IMR-90 (cell line): Measurements from ENCODE around the gene TRMT13. TPM values are rescaled to one million over a fixed set of nuclear protein-coding genes. Genes with fewer than 3 reads are reported as not detected.

Source experiments
- ATAC-seq: fragments of 200-7000 bp; cut with Tn5 transposase; 2 replicates; pipeline ENCODE4 v1.9.1; 2020; ENCODE audit warnings: low read depth, mild to moderate bottlenecking, moderate library complexity
- BruUV-seq: library from RNA; stranded (reverse); fragments of 400-500 nt; replicated peaks from 2 replicates; lab custom pipeline; 2021; lab: Mats Ljungman, UMichigan
- CTCF ChIA-PET: fragments of 300-600 bp; formaldehyde crosslinking; extraction: SDS; loops from one replicate; lab custom pipeline; 2021; ENCODE audit warnings: antibody characterized with exemption; lab: Yijun Ruan, JAX
- POLR2A ChIA-PET: fragments of 300-600 bp; sonication (Branson Sonifier 250); formaldehyde crosslinking; loops from one replicate; lab custom pipeline; 2022; ENCODE audit warnings: antibody characterized with exemption; ENCODE audit not compliant: unreplicated experiment; lab: Charles Lee
- DNase-seq: peaks from one replicate; pipeline ENCODE4 v3.0.0; 2013
- H2AFZ ChIP-seq: replicated peaks from 2 replicates; pipeline ENCODE3; 2013; ENCODE audit warnings: low read length, mild to moderate bottlenecking; ENCODE audit not compliant: poor library complexity
- H2AK5ac ChIP-seq: 2 replicates; pipeline ENCODE4 v1.6.1; 2013; ENCODE audit warnings: low read depth, low read length, inconsistent platforms
- H2AK9ac ChIP-seq: replicated peaks from 2 replicates; pipeline ENCODE3; 2013; ENCODE audit warnings: mild to moderate bottlenecking, low read depth, low read length, moderate library complexity; ENCODE audit not compliant: poor library complexity
- H2BK120ac ChIP-seq: 2 replicates; pipeline ENCODE4 v1.6.1; 2013; ENCODE audit warnings: low read depth, low read length, inconsistent platforms
- H2BK15ac ChIP-seq: 3 replicates; pipeline ENCODE4 v1.6.1; 2013; ENCODE audit warnings: low read depth, low read length, inconsistent platforms
- H2BK20ac ChIP-seq: 2 replicates; pipeline ENCODE4 v1.6.1; 2013; ENCODE audit warnings: low read depth, mild to moderate bottlenecking, inconsistent platforms, low read length, moderate library complexity
- H2BK5ac ChIP-seq: 2 replicates; pipeline ENCODE4 v1.6.1; 2013; ENCODE audit warnings: mild to moderate bottlenecking, low read depth, low read length, inconsistent platforms; ENCODE audit not compliant: poor library complexity, severe bottlenecking
- H3K14ac ChIP-seq: replicated peaks from 2 replicates; pipeline ENCODE4 v1.6.1; 2013; ENCODE audit warnings: low read depth, low read length, inconsistent platforms
- H3K18ac ChIP-seq: 2 replicates; pipeline ENCODE4 v1.6.1; 2013; ENCODE audit warnings: low read depth, low read length, control low read depth
- H3K23ac ChIP-seq: 2 replicates; pipeline ENCODE4 v1.6.1; 2013; ENCODE audit warnings: low read depth, low read length, inconsistent platforms
- H3K27ac ChIP-seq: 2 replicates; pipeline ENCODE4 v1.5.1; 2013; ENCODE audit warnings: mild to moderate bottlenecking, control low read depth, low read length; ENCODE audit not compliant: insufficient read depth
- H3K27me3 ChIP-seq: 2 replicates; pipeline ENCODE4 v1.6.1; 2013; ENCODE audit warnings: low read length; ENCODE audit not compliant: control insufficient read depth, insufficient read depth
- H3K36me3 ChIP-seq: 2 replicates; pipeline ENCODE4 v1.6.1; 2013; ENCODE audit warnings: low read length, mixed read lengths; ENCODE audit not compliant: control insufficient read depth, insufficient read depth
- H3K4ac ChIP-seq: 2 replicates; pipeline ENCODE4 v1.6.1; 2013; ENCODE audit warnings: low read depth, low read length, inconsistent platforms
- H3K4me1 ChIP-seq: 2 replicates; pipeline ENCODE4 v1.6.1; 2013; ENCODE audit warnings: low read length, mixed read lengths; ENCODE audit not compliant: control insufficient read depth, insufficient read depth
- H3K4me2 ChIP-seq: 2 replicates; pipeline ENCODE4 v1.6.1; 2013; ENCODE audit warnings: low read depth, mild to moderate bottlenecking, control low read depth, low read length, moderate library complexity
- H3K4me3 ChIP-seq: 2 replicates; pipeline ENCODE4 v1.5.1; 2013; ENCODE audit warnings: low read depth, mild to moderate bottlenecking, control low read depth, low read length, moderate library complexity; ENCODE audit not compliant: insufficient read depth
- H3K56ac ChIP-seq: 2 replicates; pipeline ENCODE4 v1.6.1; 2013; ENCODE audit warnings: low read length, inconsistent platforms; ENCODE audit not compliant: insufficient read depth; ENCODE audit errors: extremely low read depth
- H3K79me1 ChIP-seq, 2 experiments: 2 replicates each; pipeline ENCODE4 v1.6.1; 2013; ENCODE audit warnings: low read length in 2 of 2, inconsistent platforms in 1 of 2, low read depth in 1 of 2
- H3K9ac ChIP-seq: 2 replicates; pipeline ENCODE4 v1.6.1; 2013; ENCODE audit warnings: low read depth, low read length, control low read depth
- H3K9me1 ChIP-seq: 2 replicates; pipeline ENCODE4 v1.6.1; 2013; ENCODE audit warnings: low read length, inconsistent platforms; ENCODE audit not compliant: insufficient read depth
- H3K9me3 ChIP-seq: 2 replicates; pipeline ENCODE4 v1.6.1; 2013; ENCODE audit warnings: low read length; ENCODE audit not compliant: control insufficient read depth, insufficient read depth
- H4K20me1 ChIP-seq: 2 replicates; pipeline ENCODE4 v1.6.1; 2013; ENCODE audit warnings: low read length, inconsistent platforms; ENCODE audit not compliant: insufficient read depth
- H4K5ac ChIP-seq: 2 replicates; pipeline ENCODE4 v1.6.1; 2013; ENCODE audit warnings: mild to moderate bottlenecking, low read depth, low read length, control low read depth
- H4K8ac ChIP-seq, 2 experiments: 2 replicates each; pipeline ENCODE4 v1.6.1; 2013; ENCODE audit warnings: low read depth in 2 of 2, low read length in 2 of 2, control low read depth in 1 of 2, inconsistent platforms in 1 of 2
- H4K91ac ChIP-seq: 2 replicates; pipeline ENCODE4 v1.6.1; 2013; ENCODE audit warnings: low read depth, low read length, inconsistent platforms; ENCODE audit not compliant: insufficient read depth
- BHLHE40 ChIP-seq: fragments of 150-350 bp; IDR thresholded peaks from 2 replicates; pipeline ENCODE4 v1.6.1; 2016; ENCODE audit warnings: mild to moderate bottlenecking, low read depth, low read length
- CEBPB ChIP-seq: IDR thresholded peaks from 2 replicates; pipeline ENCODE4 v1.6.1; 2012; ENCODE audit warnings: low read depth, low read length, improper control_type of control experiment
- CHD1 ChIP-seq: IDR thresholded peaks from 2 replicates; pipeline ENCODE4 v1.6.1; 2012; ENCODE audit warnings: low read depth, low read length, improper control_type of control experiment
- CTCF ChIP-seq: conservative IDR thresholded peaks from 2 replicates; pipeline ENCODE4 v1.5.1; 2012; ENCODE audit warnings: mild to moderate bottlenecking, low read depth, low read length, improper control_type of control experiment
- ELK1 ChIP-seq: fragments of 150-350 bp; IDR thresholded peaks from 2 replicates; pipeline ENCODE4 v1.6.1; 2016; ENCODE audit warnings: low read depth, mild to moderate bottlenecking, low read length, moderate library complexity, borderline replicate concordance
- FOS ChIP-seq: fragments of 150-350 bp; IDR thresholded peaks from 2 replicates; pipeline ENCODE4 v1.6.1; 2016; ENCODE audit warnings: low read depth, low read length
- MAFK ChIP-seq: IDR thresholded peaks from 2 replicates; pipeline ENCODE4 v1.6.1; 2012; ENCODE audit warnings: low read depth, low read length, improper control_type of control experiment
- MAZ ChIP-seq: IDR thresholded peaks from 2 replicates; pipeline ENCODE4 v1.6.1; 2012; ENCODE audit warnings: low read depth, mild to moderate bottlenecking, low read length, improper control_type of control experiment, moderate library complexity, borderline replicate concordance
- MXI1 ChIP-seq: IDR thresholded peaks from 2 replicates; pipeline ENCODE4 v1.6.1; 2012; ENCODE audit warnings: low read depth, mild to moderate bottlenecking, low read length, moderate library complexity, borderline replicate concordance
- NFE2L2 ChIP-seq: fragments of 150-350 bp; IDR thresholded peaks from 2 replicates; pipeline ENCODE4 v1.6.1; 2016; ENCODE audit warnings: low read depth, mild to moderate bottlenecking, low read length
- POLR2A ChIP-seq: IDR thresholded peaks from 2 replicates; pipeline ENCODE4 v1.6.1; 2012; ENCODE audit warnings: mild to moderate bottlenecking, low read depth, low read length
- RAD21 ChIP-seq: IDR thresholded peaks from 2 replicates; pipeline ENCODE4 v1.6.1; 2012; ENCODE audit warnings: low read length, improper control_type of control experiment
- RCOR1 ChIP-seq: IDR thresholded peaks from 2 replicates; pipeline ENCODE4 v1.6.1; 2012; ENCODE audit warnings: mild to moderate bottlenecking, low read length, improper control_type of control experiment; ENCODE audit not compliant: insufficient replicate concordance
- RFX5 ChIP-seq: IDR thresholded peaks from 2 replicates; pipeline ENCODE4 v1.8.0; 2012; ENCODE audit warnings: low read depth, mild to moderate bottlenecking, low read length, moderate library complexity
- SMC3 ChIP-seq: fragments of 150-350 bp; IDR thresholded peaks from 2 replicates; pipeline ENCODE4 v1.6.1; 2016; ENCODE audit warnings: low read depth, mild to moderate bottlenecking, antibody characterized with exemption, low read length, moderate library complexity
- USF2 ChIP-seq: fragments of 150-350 bp; IDR thresholded peaks from 2 replicates; pipeline ENCODE4 v1.6.1; 2017; ENCODE audit warnings: mild to moderate bottlenecking, antibody characterized with exemption, low read length, low read depth
- WGBS, 2 experiments: methylation state at CpG; one replicate each; pipeline versions ENCODE4 v1.1.5 to v1.1.7; 2013; ENCODE audit warnings: missing lambda C conversion rate in 2 of 2; ENCODE audit not compliant: insufficient read length in 1 of 2; ENCODE audit errors: extremely low coverage in 2 of 2; 5-methylcytosine and 5-hydroxymethylcytosine counted together
- dilution Hi-C: fragments of 300-500 bp; cut with HindIII; formaldehyde crosslinking; loops from one replicate; pipeline ENCODE4 v1.14.3; 2018; ENCODE audit warnings: low sequenced_read_pairs; ENCODE audit not compliant: unreplicated experiment
- in situ Hi-C: fragments of 300-500 bp; cut with MboI; formaldehyde crosslinking; loops from 3 replicates; pipeline ENCODE4 v1.14.3; 2019; ENCODE audit warnings: low sequenced_read_pairs, inconsistent platforms, mixed read lengths
- intact Hi-C: fragments of 100-400 bp; cut with micrococcal nuclease; formaldehyde crosslinking; loops from 2 replicates; pipeline ENCODE4 v1.10.0; 2022
- polyA plus RNA-seq, 3 experiments: library from polyadenylated mRNA; depleted of rRNA; stranded (reverse); fragments of >200 nt; gene quantifications; 2 replicates each; pipeline ENCODE4 v1.2.3, GENCODE V29; 2012; ENCODE audit warnings: low replicate concordance in 1 of 3
- total RNA-seq: library from RNA; depleted of rRNA; stranded (reverse); fragments of >200 nt; gene quantifications from 2 replicates; pipeline ENCODE4 v1.2.3, GENCODE V29; 2012

Gene TRMT13
- total and polyA plus RNA-seq, 2 of the 4 experiments (the other 2 are of a cell fraction), result 5.2 to 7.7 TPM

GRCh38 chr1:100151679-100152078 lies 18.7 kb downstream of the TRMT13 start:
- Histone ChIP-seq H3K79me1 (no peaks in the 10 kb centered on the region), H3K27ac (no peak overlapping the region), H2BK5ac (no peak overlapping the region), H3K9me3 (no peaks in the 10 kb centered on the region), H3K27me3 (no peaks in the 10 kb centered on the region), H4K5ac (no peak overlapping the region), H3K9me1 (no peaks in the 10 kb centered on the region), H3K56ac (no peak overlapping the region), H4K8ac (no peak overlapping the region), H2BK15ac (no peak overlapping the region), H2AFZ (no peak overlapping the region), H3K18ac (no peak overlapping the region), H4K91ac (no peak overlapping the region), H3K23ac (no peak overlapping the region), H3K14ac (no peak overlapping the region), H3K9ac (no peak overlapping the region), H2AK5ac (no peak overlapping the region), H3K4me1 (no peaks in the 10 kb centered on the region), H3K4me2 (no peak overlapping the region), H3K4ac (no peak overlapping the region), H2BK120ac (no peak overlapping the region), H3K4me3 (no peak overlapping the region), H2AK9ac (no peak overlapping the region), H2BK20ac (no peak overlapping the region), H4K20me1 (no peaks in the 10 kb centered on the region), H3K36me3 (peaks cover 5% of the 10 kb centered on the region)
- in situ Hi-C loops (no loop called here), intact Hi-C loops (no loop called here), dilution Hi-C loops (no loop called here)
- CTCF ChIA-PET, result no interaction called here
- TF ChIP-seq RAD21, result no peak
- TF ChIP-seq CEBPB, result no peak
- no peak for TF ChIP-seq MAZ
- no peak for TF ChIP-seq MAFK
- no peak for TF ChIP-seq SMC3
- TF ChIP-seq ELK1, result no peak
- no peak for TF ChIP-seq CHD1
- TF ChIP-seq CTCF, result no peak
- no peak for TF ChIP-seq FOS
- TF ChIP-seq RFX5, result no peak
- no peak for TF ChIP-seq NFE2L2
- TF ChIP-seq USF2, result no peak
- no peak for TF ChIP-seq MXI1
- TF ChIP-seq BHLHE40, result no peak
- no peak for TF ChIP-seq RCOR1
- no peak for TF ChIP-seq POLR2A
- POLR2A ChIA-PET, result interaction anchor here (0.6 kb wide), 1 partner anchor 12 kb away, joined by 9 read pairs; no protein-coding TSS in a partner anchor
- DNase-seq (no peak), ATAC-seq (no peak)
- BruUV-seq, result no TSS peak
- 92% methylated on average over 2 of the region's 2 CpGs; no CpG with 5 or more reads in 1 of the 2 experiments for WGBS, 2 experiments
